ENCODE measurements around the gene ACTR5.

ACTR5 gene

DNA sequence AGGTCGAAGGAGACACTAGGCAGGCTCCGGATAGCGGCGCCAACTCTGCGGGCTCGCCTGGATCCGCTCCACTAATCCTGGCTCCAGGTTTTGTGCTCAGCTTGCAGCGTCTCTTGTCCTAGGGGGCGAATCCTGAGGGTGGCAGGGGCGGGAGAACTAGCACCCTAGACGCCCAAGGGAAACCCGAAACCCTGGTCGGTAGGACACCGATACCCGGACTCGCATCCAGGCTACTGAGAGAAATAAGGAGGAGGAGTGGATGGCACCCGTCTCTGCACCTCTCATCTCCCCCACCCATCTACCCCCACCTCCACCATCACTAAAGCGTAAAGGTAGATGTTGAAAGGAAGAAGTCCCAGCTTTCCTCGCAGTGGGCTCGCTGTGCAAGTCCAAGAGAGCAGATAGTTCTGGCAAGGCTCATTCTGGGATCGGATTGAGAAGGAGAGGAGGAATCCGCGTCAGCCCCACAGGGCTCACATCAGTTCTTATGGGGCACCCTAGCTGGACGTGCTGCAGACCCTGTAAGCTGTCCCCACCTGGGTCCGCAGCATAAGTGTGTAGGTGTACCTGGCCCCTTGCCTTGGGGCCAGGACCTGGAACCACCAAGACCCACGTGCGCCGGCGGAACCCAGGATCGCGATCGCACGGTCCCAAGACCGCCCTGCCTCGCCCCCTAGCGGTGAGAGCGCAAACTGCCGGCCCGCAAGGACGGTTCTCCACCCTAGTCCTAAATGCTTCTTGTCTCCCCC is 17.1 kb upstream of the ACTR5 start (continued):
- TF ChIP-seq, protein P1, sequence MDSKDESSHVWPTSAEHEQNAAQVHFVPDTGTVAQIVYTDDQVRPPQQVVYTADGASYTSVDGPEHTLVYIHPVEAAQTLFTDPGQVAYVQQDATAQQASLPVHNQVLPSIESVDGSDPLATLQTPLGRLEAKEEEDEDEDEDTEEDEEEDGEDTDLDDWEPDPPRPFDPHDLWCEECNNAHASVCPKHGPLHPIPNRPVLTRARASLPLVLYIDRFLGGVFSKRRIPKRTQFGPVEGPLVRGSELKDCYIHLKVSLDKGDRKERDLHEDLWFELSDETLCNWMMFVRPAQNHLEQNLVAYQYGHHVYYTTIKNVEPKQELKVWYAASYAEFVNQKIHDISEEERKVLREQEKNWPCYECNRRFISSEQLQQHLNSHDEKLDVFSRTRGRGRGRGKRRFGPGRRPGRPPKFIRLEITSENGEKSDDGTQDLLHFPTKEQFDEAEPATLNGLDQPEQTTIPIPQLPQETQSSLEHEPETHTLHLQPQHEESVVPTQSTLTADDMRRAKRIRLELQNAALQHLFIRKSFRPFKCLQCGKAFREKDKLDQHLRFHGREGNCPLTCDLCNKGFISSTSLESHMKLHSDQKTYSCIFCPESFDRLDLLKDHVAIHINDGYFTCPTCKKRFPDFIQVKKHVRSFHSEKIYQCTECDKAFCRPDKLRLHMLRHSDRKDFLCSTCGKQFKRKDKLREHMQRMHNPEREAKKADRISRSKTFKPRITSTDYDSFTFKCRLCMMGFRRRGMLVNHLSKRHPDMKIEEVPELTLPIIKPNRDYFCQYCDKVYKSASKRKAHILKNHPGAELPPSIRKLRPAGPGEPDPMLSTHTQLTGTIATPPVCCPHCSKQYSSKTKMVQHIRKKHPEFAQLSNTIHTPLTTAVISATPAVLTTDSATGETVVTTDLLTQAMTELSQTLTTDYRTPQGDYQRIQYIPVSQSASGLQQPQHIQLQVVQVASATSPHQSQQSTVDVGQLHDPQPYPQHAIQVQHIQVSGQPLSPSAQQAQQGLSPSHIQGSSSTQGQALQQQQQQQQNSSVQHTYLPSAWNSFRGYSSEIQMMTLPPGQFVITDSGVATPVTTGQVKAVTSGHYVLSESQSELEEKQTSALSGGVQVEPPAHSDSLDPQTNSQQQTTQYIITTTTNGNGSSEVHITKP (tag by site-specific recombination; IDR thresholded peaks at IDR 0.05), result peak; percentile 58
- TF ChIP-seq, protein P2, sequence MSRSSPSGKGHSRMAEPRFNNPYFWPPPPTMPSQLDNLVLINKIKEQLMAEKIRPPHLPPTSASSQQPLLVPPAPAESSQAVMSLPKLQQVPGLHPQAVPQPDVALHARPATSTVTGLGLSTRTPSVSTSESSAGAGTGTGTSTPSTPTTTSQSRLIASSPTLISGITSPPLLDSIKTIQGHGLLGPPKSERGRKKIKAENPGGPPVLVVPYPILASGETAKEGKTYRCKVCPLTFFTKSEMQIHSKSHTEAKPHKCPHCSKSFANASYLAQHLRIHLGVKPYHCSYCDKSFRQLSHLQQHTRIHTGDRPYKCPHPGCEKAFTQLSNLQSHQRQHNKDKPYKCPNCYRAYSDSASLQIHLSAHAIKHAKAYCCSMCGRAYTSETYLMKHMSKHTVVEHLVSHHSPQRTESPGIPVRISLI (tag by site-specific recombination; IDR thresholded peaks at IDR 0.05), result no peak
- TF ChIP-seq, protein P3, sequence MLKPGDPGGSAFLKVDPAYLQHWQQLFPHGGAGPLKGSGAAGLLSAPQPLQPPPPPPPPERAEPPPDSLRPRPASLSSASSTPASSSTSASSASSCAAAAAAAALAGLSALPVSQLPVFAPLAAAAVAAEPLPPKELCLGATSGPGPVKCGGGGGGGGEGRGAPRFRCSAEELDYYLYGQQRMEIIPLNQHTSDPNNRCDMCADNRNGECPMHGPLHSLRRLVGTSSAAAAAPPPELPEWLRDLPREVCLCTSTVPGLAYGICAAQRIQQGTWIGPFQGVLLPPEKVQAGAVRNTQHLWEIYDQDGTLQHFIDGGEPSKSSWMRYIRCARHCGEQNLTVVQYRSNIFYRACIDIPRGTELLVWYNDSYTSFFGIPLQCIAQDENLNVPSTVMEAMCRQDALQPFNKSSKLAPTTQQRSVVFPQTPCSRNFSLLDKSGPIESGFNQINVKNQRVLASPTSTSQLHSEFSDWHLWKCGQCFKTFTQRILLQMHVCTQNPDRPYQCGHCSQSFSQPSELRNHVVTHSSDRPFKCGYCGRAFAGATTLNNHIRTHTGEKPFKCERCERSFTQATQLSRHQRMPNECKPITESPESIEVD (tag by site-specific recombination; IDR thresholded peaks at IDR 0.05), result no peak
- TF ChIP-seq ZNF777 (tag by site-specific recombination; IDR thresholded peaks at IDR 0.05; ENCODE audit: borderline replicate concordance) (no peak), ZNF140 (tag by site-specific recombination; IDR thresholded peaks at IDR 0.05) (no peak), ZBTB48 (tag by site-specific recombination; IDR thresholded peaks at IDR 0.05) (peak; percentile 80), FEZF1 (tag by site-specific recombination; IDR thresholded peaks at IDR 0.05) (no peak), ZSCAN30 (tag by site-specific recombination; IDR thresholded peaks at IDR 0.05) (peak; percentile 65; the same call in 1 of the 2 replicates), ZNF19 (tag by site-specific recombination; IDR thresholded peaks at IDR 0.05; ENCODE audit: low read depth) (no peak), KLF8 (tag by site-specific recombination; IDR thresholded peaks at IDR 0.05) (peak; percentile 97), ZNF133 (tag by site-specific recombination; IDR thresholded peaks at IDR 0.05) (no peak), ZNF571 (tag by site-specific recombination; IDR thresholded peaks at IDR 0.05) (no peak), ZNF146 (tag by site-specific recombination; IDR thresholded peaks at IDR 0.05) (no peak), ZNF830 (tag by site-specific recombination; IDR thresholded peaks at IDR 0.05; ENCODE audit: low read depth) (no peak), BCL11A (tag by site-specific recombination; IDR thresholded peaks at IDR 0.05; ENCODE audit: low read depth) (no peak), OVOL3 (tag by site-specific recombination; IDR thresholded peaks at IDR 0.05) (no peak)
- TF ChIP-seq, protein P4, sequence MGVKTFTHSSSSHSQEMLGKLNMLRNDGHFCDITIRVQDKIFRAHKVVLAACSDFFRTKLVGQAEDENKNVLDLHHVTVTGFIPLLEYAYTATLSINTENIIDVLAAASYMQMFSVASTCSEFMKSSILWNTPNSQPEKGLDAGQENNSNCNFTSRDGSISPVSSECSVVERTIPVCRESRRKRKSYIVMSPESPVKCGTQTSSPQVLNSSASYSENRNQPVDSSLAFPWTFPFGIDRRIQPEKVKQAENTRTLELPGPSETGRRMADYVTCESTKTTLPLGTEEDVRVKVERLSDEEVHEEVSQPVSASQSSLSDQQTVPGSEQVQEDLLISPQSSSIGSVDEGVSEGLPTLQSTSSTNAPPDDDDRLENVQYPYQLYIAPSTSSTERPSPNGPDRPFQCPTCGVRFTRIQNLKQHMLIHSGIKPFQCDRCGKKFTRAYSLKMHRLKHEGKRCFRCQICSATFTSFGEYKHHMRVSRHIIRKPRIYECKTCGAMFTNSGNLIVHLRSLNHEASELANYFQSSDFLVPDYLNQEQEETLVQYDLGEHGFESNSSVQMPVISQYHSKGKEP (tag by site-specific recombination; IDR thresholded peaks at IDR 0.05), result peak; percentile 39; the same call in 1 of the 2 replicates
- TF ChIP-seq, protein P5, sequence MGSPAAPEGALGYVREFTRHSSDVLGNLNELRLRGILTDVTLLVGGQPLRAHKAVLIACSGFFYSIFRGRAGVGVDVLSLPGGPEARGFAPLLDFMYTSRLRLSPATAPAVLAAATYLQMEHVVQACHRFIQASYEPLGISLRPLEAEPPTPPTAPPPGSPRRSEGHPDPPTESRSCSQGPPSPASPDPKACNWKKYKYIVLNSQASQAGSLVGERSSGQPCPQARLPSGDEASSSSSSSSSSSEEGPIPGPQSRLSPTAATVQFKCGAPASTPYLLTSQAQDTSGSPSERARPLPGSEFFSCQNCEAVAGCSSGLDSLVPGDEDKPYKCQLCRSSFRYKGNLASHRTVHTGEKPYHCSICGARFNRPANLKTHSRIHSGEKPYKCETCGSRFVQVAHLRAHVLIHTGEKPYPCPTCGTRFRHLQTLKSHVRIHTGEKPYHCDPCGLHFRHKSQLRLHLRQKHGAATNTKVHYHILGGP (tag by site-specific recombination; IDR thresholded peaks at IDR 0.05), result no peak
- TF ChIP-seq, protein P6, sequence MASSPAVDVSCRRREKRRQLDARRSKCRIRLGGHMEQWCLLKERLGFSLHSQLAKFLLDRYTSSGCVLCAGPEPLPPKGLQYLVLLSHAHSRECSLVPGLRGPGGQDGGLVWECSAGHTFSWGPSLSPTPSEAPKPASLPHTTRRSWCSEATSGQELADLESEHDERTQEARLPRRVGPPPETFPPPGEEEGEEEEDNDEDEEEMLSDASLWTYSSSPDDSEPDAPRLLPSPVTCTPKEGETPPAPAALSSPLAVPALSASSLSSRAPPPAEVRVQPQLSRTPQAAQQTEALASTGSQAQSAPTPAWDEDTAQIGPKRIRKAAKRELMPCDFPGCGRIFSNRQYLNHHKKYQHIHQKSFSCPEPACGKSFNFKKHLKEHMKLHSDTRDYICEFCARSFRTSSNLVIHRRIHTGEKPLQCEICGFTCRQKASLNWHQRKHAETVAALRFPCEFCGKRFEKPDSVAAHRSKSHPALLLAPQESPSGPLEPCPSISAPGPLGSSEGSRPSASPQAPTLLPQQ (tag by site-specific recombination; IDR thresholded peaks at IDR 0.05), result peak; percentile 17; the same call in 1 of the 2 replicates
- TF ChIP-seq, protein P7, sequence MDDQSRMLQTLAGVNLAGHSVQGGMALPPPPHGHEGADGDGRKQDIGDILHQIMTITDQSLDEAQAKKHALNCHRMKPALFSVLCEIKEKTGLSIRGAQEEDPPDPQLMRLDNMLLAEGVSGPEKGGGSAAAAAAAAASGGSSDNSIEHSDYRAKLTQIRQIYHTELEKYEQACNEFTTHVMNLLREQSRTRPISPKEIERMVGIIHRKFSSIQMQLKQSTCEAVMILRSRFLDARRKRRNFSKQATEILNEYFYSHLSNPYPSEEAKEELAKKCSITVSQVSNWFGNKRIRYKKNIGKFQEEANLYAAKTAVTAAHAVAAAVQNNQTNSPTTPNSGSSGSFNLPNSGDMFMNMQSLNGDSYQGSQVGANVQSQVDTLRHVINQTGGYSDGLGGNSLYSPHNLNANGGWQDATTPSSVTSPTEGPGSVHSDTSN (CRISPR knock-in tag; IDR thresholded peaks at IDR 0.05), result no peak
- TF ChIP-seq, protein P8, sequence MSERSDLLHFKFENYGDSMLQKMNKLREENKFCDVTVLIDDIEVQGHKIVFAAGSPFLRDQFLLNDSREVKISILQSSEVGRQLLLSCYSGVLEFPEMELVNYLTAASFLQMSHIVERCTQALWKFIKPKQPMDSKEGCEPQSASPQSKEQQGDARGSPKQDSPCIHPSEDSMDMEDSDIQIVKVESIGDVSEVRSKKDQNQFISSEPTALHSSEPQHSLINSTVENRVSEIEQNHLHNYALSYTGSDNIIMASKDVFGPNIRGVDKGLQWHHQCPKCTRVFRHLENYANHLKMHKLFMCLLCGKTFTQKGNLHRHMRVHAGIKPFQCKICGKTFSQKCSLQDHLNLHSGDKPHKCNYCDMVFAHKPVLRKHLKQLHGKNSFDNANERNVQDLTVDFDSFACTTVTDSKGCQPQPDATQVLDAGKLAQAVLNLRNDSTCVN (tag by site-specific recombination; optimal IDR thresholded peaks at IDR 0.05), result peak; percentile 38
- TF ChIP-seq, protein P9, sequence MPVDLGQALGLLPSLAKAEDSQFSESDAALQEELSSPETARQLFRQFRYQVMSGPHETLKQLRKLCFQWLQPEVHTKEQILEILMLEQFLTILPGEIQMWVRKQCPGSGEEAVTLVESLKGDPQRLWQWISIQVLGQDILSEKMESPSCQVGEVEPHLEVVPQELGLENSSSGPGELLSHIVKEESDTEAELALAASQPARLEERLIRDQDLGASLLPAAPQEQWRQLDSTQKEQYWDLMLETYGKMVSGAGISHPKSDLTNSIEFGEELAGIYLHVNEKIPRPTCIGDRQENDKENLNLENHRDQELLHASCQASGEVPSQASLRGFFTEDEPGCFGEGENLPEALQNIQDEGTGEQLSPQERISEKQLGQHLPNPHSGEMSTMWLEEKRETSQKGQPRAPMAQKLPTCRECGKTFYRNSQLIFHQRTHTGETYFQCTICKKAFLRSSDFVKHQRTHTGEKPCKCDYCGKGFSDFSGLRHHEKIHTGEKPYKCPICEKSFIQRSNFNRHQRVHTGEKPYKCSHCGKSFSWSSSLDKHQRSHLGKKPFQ (tag by site-specific recombination; IDR thresholded peaks at IDR 0.05), result no peak

Measured in HEK293 (cell line).